Cardiac fibroblast (primary cell): Measurements from ENCODE around the gene ITGBL1.

Source experiments
- DNase-seq, 2 donors: peaks; one replicate each; pipeline versions ENCODE4 v3.0.0 to v3.0.0-alpha.2; 2010; ENCODE audit warnings: low read depth in 2 of 2
- H3K4me3 ChIP-seq, 2 donors: replicated peaks in 1 of 2; 1 replicate in 1 of 2; 2 replicates in 1 of 2; pipeline ENCODE4 v1.5.1; 2011; ENCODE audit warnings: low read depth in 2 of 2, low read length in 2 of 2, mild to moderate bottlenecking in 2 of 2, moderate library complexity in 1 of 2
- TF ChIP-seq, protein P1 (sequence below): IDR thresholded peaks from one replicate; pipeline ENCODE4 v1.5.1; 2011; ENCODE audit warnings: low read depth, mild to moderate bottlenecking, low read length, inconsistent platforms

The ITGBL1 gene

DNA sequence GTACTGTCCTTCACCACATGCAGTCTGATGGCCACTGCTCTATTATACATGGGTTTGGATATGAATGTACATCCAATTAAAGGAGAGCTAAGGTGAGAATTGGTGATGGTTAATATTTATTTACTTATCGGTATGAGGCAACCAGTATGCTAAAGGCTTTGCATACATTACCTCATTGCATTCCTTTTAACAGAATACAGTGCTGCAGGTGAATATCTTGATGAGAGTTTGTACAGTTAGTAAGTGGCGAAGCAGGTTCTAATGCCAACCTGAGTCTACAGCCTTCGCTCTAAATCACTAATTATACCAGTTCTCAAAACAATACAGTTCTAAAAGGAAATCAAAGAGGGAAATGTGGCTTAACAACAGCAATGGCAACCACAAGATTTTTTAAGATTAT, 284.1 kb downstream of the ITGBL1 start:
- TF ChIP-seq, protein P1, sequence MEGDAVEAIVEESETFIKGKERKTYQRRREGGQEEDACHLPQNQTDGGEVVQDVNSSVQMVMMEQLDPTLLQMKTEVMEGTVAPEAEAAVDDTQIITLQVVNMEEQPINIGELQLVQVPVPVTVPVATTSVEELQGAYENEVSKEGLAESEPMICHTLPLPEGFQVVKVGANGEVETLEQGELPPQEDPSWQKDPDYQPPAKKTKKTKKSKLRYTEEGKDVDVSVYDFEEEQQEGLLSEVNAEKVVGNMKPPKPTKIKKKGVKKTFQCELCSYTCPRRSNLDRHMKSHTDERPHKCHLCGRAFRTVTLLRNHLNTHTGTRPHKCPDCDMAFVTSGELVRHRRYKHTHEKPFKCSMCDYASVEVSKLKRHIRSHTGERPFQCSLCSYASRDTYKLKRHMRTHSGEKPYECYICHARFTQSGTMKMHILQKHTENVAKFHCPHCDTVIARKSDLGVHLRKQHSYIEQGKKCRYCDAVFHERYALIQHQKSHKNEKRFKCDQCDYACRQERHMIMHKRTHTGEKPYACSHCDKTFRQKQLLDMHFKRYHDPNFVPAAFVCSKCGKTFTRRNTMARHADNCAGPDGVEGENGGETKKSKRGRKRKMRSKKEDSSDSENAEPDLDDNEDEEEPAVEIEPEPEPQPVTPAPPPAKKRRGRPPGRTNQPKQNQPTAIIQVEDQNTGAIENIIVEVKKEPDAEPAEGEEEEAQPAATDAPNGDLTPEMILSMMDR: no peak
- no peak overlapping the region for H3K4me3 ChIP-seq
- no peak for DNase-seq

DNA sequence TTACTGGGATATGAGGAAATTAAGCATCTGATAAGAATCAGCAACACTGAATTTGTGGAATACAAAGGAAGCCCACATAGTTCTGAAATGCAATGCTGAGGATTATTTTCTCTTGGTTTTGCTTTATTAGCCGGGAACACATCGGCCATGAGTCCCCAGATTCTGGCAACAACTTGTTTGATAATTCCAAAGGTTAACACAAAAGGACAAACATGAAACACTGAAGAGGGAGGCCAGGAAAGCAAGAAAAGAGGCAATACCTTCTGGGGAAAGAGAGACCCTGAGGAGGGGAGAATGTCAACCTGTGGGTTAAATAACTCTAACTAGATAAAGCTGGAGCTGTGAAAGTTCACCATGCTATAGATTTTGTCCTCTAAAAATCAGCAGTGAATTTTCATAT, 285.9 kb downstream of the ITGBL1 start:
- TF ChIP-seq, protein P1: no peak
- no peak overlapping the region for H3K4me3 ChIP-seq
- DNase-seq: no peak

DNA sequence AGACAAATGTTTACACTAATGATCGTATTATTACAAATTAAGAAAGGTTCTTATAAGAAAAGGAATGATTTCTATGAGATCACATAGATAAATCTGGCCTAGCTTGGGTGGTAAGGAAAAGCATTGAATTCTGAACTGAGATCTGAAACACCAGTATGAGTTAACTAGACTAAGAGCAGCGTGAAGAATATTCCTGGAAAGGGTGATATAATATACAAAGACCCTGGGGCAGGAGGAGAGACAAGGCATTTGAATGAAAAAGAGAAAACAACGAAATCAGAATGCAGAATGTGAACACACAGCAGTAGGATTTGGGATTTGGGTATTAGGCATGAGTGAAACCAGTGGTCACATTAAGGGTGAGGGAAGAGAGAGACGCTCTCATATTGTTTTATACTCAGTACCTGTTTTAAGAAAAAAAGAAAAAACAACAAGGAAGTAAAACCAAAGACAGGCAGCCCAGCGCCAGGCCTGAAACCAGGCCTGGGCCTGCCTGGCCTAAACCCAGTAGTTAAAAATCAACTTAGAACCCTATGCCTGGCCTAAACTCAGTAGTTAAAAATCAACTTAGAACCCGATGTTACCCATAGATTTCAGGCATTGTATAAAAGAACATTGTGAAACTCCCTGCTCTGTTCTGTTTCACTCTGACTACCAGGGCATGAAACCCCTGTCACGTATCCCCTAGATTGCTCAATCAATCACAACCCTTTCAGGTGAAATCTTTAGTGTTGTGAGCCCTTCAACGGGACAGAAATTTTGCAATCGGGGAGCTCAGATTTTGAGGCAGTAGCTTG, 287.1 kb downstream of the ITGBL1 start:
- no peak for DNase-seq
- H3K4me3 ChIP-seq: no peak overlapping the region
- TF ChIP-seq, protein P1: no peak

DNA sequence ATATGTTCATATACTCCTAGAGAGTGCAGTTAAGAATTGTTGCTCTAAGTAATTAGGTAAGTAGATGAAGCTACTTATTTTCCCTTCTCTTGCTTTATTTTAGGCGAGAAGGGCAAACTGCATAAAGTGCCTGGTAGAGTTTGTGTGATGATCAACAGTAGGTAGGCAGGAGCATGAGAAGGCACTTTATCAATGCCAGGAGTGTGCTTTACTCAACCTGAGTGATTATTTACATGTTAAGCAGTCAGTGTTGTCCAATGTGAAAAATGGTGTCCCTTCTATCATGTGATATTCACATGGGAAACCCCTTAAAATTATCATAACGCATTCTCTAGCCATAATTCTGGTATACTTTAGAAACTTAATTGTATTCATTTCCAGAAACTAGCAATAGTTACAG, 294.0 kb downstream of the ITGBL1 start:
- DNase-seq: no peak
- no peak overlapping the region for H3K4me3 ChIP-seq
- TF ChIP-seq, protein P1: no peak

DNA sequence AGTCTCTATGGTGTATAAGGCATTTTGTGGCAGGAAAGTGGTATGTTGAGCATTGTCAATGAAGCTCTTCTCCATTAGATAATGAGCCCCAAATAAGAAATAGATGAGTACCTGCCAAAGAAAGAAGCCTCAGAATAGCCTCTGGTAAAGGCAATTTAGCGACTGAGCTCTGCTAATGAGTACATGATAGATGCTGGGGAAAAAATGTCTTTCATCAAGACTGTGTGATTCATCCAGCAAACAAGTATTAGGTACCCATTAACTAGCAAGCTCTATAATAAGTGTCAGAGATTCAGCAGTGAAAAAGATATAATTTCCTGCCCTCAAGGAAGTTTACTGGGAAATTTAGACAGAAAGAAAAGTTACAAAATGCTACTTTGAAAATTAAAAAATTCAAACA, 294.6 kb downstream of the ITGBL1 start:
- DNase-seq: no peak
- TF ChIP-seq, protein P1: no peak
- no peak overlapping the region for H3K4me3 ChIP-seq

DNA sequence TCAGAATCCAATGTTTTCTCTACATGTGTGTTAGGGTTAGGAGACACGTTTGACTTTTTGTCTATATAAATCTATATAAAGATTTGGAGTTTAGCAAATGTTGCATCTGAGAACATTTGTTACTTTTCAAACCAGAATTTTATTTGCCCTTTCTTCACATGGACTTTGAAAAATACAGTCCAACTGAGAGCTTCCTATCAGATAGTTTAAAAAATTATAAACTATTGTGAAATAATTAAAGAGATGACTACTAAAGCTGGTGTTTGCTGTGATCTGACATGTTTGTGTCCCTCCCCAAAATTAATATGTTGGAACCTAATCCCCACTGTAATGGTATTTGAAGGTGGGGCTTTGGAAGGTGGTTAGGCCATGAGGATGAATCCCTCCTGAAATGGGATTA, 297.1 kb downstream of the ITGBL1 start:
- no peak overlapping the region for H3K4me3 ChIP-seq
- no peak for DNase-seq
- TF ChIP-seq, protein P1: no peak

DNA sequence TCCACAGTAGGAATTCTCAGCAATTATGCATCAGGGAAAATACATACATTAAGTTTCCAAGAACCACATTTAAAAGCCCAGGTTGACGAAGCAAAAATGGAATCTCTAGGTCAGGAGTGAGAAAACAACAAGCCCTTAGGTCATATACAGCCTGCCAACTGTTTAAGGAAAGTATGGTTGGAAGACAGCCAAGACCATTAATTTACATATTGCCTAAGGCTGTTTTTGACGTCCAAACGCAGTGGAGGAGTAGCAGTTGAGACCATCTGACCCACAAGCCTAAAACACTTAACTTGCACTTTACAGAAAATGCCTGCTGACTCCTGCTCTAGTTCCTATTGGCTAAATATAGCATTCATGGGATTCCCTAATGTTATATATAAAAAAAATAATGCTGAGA, 299.0 kb downstream of the ITGBL1 start:
- TF ChIP-seq, protein P1: no peak
- DNase-seq: peak; percentile 82 to 95
- H3K4me3 ChIP-seq: no peak overlapping the region
